ENCODE results near the gene MAPK8IP2.

MAPK8IP2 gene

GRCh38 chr22:50575426-50575941, 25.1 kb upstream of the MAPK8IP2 start:
- DNase-seq (ENCODE audit: low read depth): no peak

GRCh38 chr22:50576070-50576469, 24.5 kb upstream of the MAPK8IP2 start:
- no peak for DNase-seq (ENCODE audit: low read depth)

GRCh38 chr22:50576806-50577696, 23.5 kb upstream of the MAPK8IP2 start:
- DNase-seq (ENCODE audit: low read depth): no peak

- DNase-seq (ENCODE audit: low read depth): no peak
Observed at GRCh38 chr22:50577697-50577986, 23.0 kb upstream of the MAPK8IP2 start.

- no peak for DNase-seq (ENCODE audit: low read depth)
Observed at GRCh38 chr22:50577987-50578775, 22.4 kb upstream of the MAPK8IP2 start, which contains the start of gene CPT1B. TSS of gene CPT1B (minus strand) at chr22:50578427. CDS start at chr22:50577915, 512 bp downstream.

- no peak for DNase-seq (ENCODE audit: low read depth)
Observed at GRCh38 chr22:50578776-50579310, 21.8 kb upstream of the MAPK8IP2 start.

GRCh38 chr22:50579752-50580151, 20.8 kb upstream of the MAPK8IP2 start:
- DNase-seq (ENCODE audit: low read depth): no peak

- no peak for DNase-seq (ENCODE audit: low read depth)
Observed at GRCh38 chr22:50581031-50581949, 19.3 kb upstream of the MAPK8IP2 start.

GRCh38 chr22:50581950-50582492, 18.6 kb upstream of the MAPK8IP2 start:
- peak; percentile 37 for DNase-seq (ENCODE audit: low read depth)

GRCh38 chr22:50582493-50583293, 17.9 kb upstream of the MAPK8IP2 start, which contains the start of gene CHKB:
TSS of gene CHKB (minus strand) at chr22:50582849. CDS start at chr22:50582781, 68 bp downstream.
- DNase-seq (ENCODE audit: low read depth): peak; percentile 99

- no peak for DNase-seq (ENCODE audit: low read depth)
Observed at GRCh38 chr22:50583294-50583861, 17.2 kb upstream of the MAPK8IP2 start.

GRCh38 chr22:50584106-50585096, 16.2 kb upstream of the MAPK8IP2 start:
- no peak for DNase-seq (ENCODE audit: low read depth)

- DNase-seq (ENCODE audit: low read depth): no peak
Observed at GRCh38 chr22:50585238-50585637, 15.4 kb upstream of the MAPK8IP2 start.

GRCh38 chr22:50585781-50586180, 14.8 kb upstream of the MAPK8IP2 start:
- DNase-seq (ENCODE audit: low read depth): no peak

GRCh38 chr22:50586416-50586815, 14.2 kb upstream of the MAPK8IP2 start:
- DNase-seq (ENCODE audit: low read depth): no peak

GRCh38 chr22:50587407-50587806, 13.2 kb upstream of the MAPK8IP2 start:
- DNase-seq (ENCODE audit: low read depth): no peak

GRCh38 chr22:50595189-50595588, 5.4 kb upstream of the MAPK8IP2 start:
- DNase-seq (ENCODE audit: low read depth): no peak

- no peak for DNase-seq (ENCODE audit: low read depth)
Observed at GRCh38 chr22:50597097-50597496, 3.5 kb upstream of the MAPK8IP2 start.

All from activated T-cell treated with anti-CD3 and anti-CD28 coated beads for 48 hours (primary cell).